Ovary (tissue), 3 donors: ENCODE measurements around the gene MAB21L3.

Source experiments
- EP300 ChIP-seq: sonication (generic); formaldehyde crosslinking; IDR thresholded peaks from one replicate; pipeline ENCODE4 v1.6.1; 2017; ENCODE audit warnings: antibody characterized with exemption
- POLR2A ChIP-seq: fragments of 450-650 bp; IDR thresholded peaks from one replicate; pipeline ENCODE4 v1.6.1; 2017; ENCODE audit warnings: antibody characterized with exemption, mild to moderate bottlenecking, moderate library complexity
- TF ChIP-seq, protein P1 (sequence below), 3 donors: fragments of 450-650 bp in 2 of 3; fragments of 200-600 bp in 1 of 3; IDR thresholded peaks; one replicate each; pipeline versions ENCODE4 v1.5.1 to v1.8.0; 2016 to 2022; ENCODE audit warnings: antibody characterized with exemption in 3 of 3, mild to moderate bottlenecking in 1 of 3
- donor health status: DM: no; HTN: no; CAD: no.

DNA sequence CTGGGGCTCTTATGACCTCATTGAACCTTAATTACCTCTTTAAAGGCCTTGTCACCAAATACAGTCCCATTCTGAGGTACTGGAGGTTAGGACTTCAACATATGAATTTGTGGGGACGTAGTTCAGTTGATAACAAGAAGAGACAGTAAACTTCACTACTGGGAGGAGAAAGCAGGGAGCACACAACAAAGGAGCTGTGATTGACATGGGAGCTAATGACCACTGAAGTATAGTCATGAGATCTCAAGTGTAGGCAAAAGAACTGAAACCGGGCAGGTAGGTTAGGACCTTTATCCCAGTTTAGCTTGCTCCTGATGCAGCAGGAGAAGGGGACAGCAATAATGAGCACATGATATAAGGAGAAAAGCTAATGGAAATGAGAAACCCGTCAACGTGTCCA is 11.8 kb upstream of the MAB21L3 start:
- TF ChIP-seq, protein P1, sequence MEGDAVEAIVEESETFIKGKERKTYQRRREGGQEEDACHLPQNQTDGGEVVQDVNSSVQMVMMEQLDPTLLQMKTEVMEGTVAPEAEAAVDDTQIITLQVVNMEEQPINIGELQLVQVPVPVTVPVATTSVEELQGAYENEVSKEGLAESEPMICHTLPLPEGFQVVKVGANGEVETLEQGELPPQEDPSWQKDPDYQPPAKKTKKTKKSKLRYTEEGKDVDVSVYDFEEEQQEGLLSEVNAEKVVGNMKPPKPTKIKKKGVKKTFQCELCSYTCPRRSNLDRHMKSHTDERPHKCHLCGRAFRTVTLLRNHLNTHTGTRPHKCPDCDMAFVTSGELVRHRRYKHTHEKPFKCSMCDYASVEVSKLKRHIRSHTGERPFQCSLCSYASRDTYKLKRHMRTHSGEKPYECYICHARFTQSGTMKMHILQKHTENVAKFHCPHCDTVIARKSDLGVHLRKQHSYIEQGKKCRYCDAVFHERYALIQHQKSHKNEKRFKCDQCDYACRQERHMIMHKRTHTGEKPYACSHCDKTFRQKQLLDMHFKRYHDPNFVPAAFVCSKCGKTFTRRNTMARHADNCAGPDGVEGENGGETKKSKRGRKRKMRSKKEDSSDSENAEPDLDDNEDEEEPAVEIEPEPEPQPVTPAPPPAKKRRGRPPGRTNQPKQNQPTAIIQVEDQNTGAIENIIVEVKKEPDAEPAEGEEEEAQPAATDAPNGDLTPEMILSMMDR (IDR thresholded peaks at IDR 0.05), result no peak
- TF ChIP-seq EP300 (no peak), POLR2A (no peak)
